GM13976 (cell line): ENCODE measurements around the gene FKBP1A.

Source experiments
- DNase-seq: peaks from one replicate; pipeline ENCODE4 v3.0.0; 2012; ENCODE audit warnings: low spot score
- CTCF ChIP-seq: IDR thresholded peaks from 2 replicates; pipeline ENCODE4 v1.5.1; 2012; ENCODE audit warnings: borderline replicate concordance, mild to moderate bottlenecking; ENCODE audit not compliant: insufficient read depth; ENCODE audit errors: extremely low read depth, missing control alignments, control extremely low read depth
- in situ Hi-C: fragments of 300-500 bp; cut with MboI; formaldehyde crosslinking; loops from one replicate; pipeline ENCODE4 v1.12.0; 2022; ENCODE audit warnings: low sequenced_read_pairs, mixed read lengths, inconsistent platforms; ENCODE audit not compliant: unreplicated experiment

The FKBP1A gene

GRCh38 chr20:1362484-1362883 lies 30.4 kb downstream of the FKBP1A start:
- in situ Hi-C loops = no loop called here
- no peak for DNase-seq
- TF ChIP-seq CTCF = no peak

- TF ChIP-seq CTCF = no peak
- DNase-seq = no peak
- in situ Hi-C loops = no loop called here
Observed at GRCh38 chr20:1360094-1360846, 32.6 kb downstream of the FKBP1A start.

GRCh38 chr20:1357921-1358671 lies 34.8 kb downstream of the FKBP1A start:
- in situ Hi-C loops = no loop called here
- DNase-seq = no peak
- no peak for TF ChIP-seq CTCF

- in situ Hi-C loops = no loop called here
- no peak for DNase-seq
- no peak for TF ChIP-seq CTCF
Observed at GRCh38 chr20:1353956-1354355, 38.9 kb downstream of the FKBP1A start.

GRCh38 chr20:1346315-1346969 lies 46.4 kb downstream of the FKBP1A start:
- DNase-seq = no peak
- no peak for TF ChIP-seq CTCF
- in situ Hi-C loops = no loop called here

GRCh38 chr20:1345756-1346093 lies 47.1 kb downstream of the FKBP1A start:
- no peak for TF ChIP-seq CTCF
- in situ Hi-C loops = no loop called here
- no peak for DNase-seq
